SU-DHL-6 (cell line): ENCODE measurements around the gene ERGIC3.

Source experiments
- H2AFZ ChIP-seq: fragments of 200-600 bp; sonication (generic); 2 replicates; pipeline ENCODE4 v1.6.1; 2014; ENCODE audit warnings: low read depth, mild to moderate bottlenecking, moderate library complexity, mixed read lengths, antibody characterized with exemption, low read length; ENCODE audit not compliant: severe bottlenecking
- H3F3A ChIP-seq: fragments of 200-600 bp; shearing (Covaris generic); 2 replicates; pipeline ENCODE4 v1.6.0; 2016; ENCODE audit warnings: antibody characterized with exemption, mild to moderate bottlenecking; ENCODE audit not compliant: insufficient read depth
- H3K27ac ChIP-seq: fragments of 200-600 bp; sonication (generic); 2 replicates; pipeline ENCODE4 v1.5.1; 2016; ENCODE audit warnings: low read depth, mild to moderate bottlenecking, low read length, moderate library complexity, mixed read lengths
- H3K27me3 ChIP-seq: fragments of 200-600 bp; sonication (generic), shearing (Covaris generic); 2 replicates; pipeline ENCODE4 v1.6.0; 2014; ENCODE audit warnings: mild to moderate bottlenecking, low read length
- H3K36me3 ChIP-seq: fragments of 200-600 bp; sonication (generic); 2 replicates; pipeline ENCODE4 v1.6.1; 2014; ENCODE audit warnings: mild to moderate bottlenecking, low read length, mixed read lengths
- H3K4me2 ChIP-seq: fragments of 300-600, 200-600 bp; shearing (Covaris generic), sonication (generic); 2 replicates; pipeline ENCODE4 v1.6.0; 2014; ENCODE audit warnings: low read length, low read depth, mild to moderate bottlenecking; ENCODE audit not compliant: poor library complexity, severe bottlenecking
- H3K4me3 ChIP-seq: fragments of 200-600 bp; sonication (generic); 2 replicates; pipeline ENCODE4 v1.5.1; 2014; ENCODE audit warnings: antibody characterized with exemption, low read length, mild to moderate bottlenecking, mixed read lengths; ENCODE audit not compliant: insufficient read depth, poor library complexity, severe bottlenecking
- H3K79me2 ChIP-seq: fragments of 200-600 bp; sonication (generic); 2 replicates; pipeline ENCODE4 v1.6.1; 2014; ENCODE audit warnings: mild to moderate bottlenecking, low read length, moderate library complexity; ENCODE audit not compliant: insufficient read depth
- H3K9ac ChIP-seq: fragments of 200-600 bp; sonication (generic); 2 replicates; pipeline ENCODE4 v1.7.0; 2014; ENCODE audit warnings: mild to moderate bottlenecking, low read length
- H3K9me2 ChIP-seq: fragments of 200-600 bp; sonication (generic); replicated peaks from 2 replicates; pipeline ENCODE4 v1.6.1; 2014; ENCODE audit warnings: low read length; ENCODE audit not compliant: insufficient read depth
- H3K9me3 ChIP-seq: fragments of 200-600 bp; sonication (generic); 2 replicates; pipeline ENCODE4 v1.6.1; 2014; ENCODE audit warnings: low read length, mixed read lengths; ENCODE audit not compliant: insufficient read depth
- H4K20me1 ChIP-seq: fragments of 200-600 bp; sonication (generic); 2 replicates; pipeline ENCODE4 v1.6.1; 2014; ENCODE audit warnings: low read depth, mild to moderate bottlenecking, antibody characterized with exemption, low read length, moderate library complexity, mixed read lengths
- CTCF ChIP-seq: fragments of 200-600 bp; sonication (generic); IDR thresholded peaks from one replicate; pipeline ENCODE4 v1.5.1; 2017; ENCODE audit warnings: antibody characterized with exemption, mild to moderate bottlenecking, low read length, moderate library complexity; ENCODE audit not compliant: insufficient read depth, poor library complexity, severe bottlenecking
- EZH2phosphoT487 ChIP-seq: fragments of 200-600 bp; sonication (generic), shearing (Covaris generic); conservative IDR thresholded peaks from 2 replicates; pipeline ENCODE4 v1.6.1; 2018; ENCODE audit warnings: mild to moderate bottlenecking, antibody characterized with exemption, low read length, moderate library complexity, mixed read lengths

ERGIC3 gene

DNA sequence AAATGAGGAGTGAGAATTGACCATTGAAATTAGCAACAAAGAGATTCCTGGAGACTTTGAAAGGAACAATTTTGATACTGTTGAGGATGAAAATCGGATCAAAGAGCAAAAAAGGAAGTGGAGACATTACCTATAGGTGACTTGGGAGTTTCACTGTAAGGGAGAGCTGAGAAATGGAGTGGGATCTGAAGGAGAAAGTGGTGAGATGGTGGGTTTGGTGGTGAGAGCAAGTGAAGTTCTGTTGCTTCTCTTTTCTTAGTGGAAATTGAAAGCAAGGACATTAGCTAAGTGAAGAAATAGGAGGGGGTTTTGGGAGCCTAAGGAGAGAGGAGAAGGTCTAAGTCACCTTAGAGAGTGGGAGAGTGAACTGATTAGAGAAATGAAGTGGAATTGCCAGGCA is 4.2 kb downstream of the ERGIC3 start:
- H3K9me2 ChIP-seq: no peaks in the 10 kb centered on the region
- H3K36me3 ChIP-seq: peaks cover 5% of the 10 kb centered on the region; the same call in 1 of the 2 replicates
- TF ChIP-seq EZH2phosphoT487: no peak
- TF ChIP-seq CTCF: no peak
- no peak overlapping the region for H3K9ac ChIP-seq
- H3K79me2 ChIP-seq: no peaks in the 10 kb centered on the region
- H3K4me2 ChIP-seq: no peak overlapping the region
- H3K27me3 ChIP-seq: no peaks in the 10 kb centered on the region
- H3F3A ChIP-seq: peaks cover 2% of the 10 kb centered on the region; the same call in 1 of the 2 replicates
- H4K20me1 ChIP-seq: no peaks in the 10 kb centered on the region
- H3K9me3 ChIP-seq: no peaks in the 10 kb centered on the region
- no peak overlapping the region for H2AFZ ChIP-seq
- no peak overlapping the region for H3K27ac ChIP-seq
- H3K4me3 ChIP-seq: no peak overlapping the region

DNA sequence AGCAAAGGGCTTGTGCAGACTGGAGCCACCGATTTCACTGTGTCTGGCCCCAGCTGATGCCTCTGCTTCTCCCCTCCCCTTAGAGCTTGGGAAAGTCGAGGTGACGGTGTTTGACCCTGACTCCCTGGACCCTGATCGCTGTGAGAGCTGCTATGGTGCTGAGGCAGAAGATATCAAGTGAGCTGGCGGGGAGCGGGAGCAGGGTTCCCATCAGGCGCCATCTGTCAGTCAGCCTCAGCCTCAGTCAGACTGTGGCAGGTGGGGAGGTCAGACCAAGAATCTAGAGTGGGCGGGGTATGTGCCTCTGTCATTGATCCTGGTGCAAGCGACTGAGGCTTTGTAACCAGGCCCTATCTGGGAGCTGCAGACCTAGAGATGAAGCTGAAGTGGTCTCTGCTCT is 5.5 kb downstream of the ERGIC3 start:
- Histone ChIP-seq H3K27me3 (no peaks in the 10 kb centered on the region), H3K9me3 (no peaks in the 10 kb centered on the region), H3K4me2 (no peak overlapping the region), H3K9me2 (no peaks in the 10 kb centered on the region), H3K4me3 (no peak overlapping the region), H2AFZ (no peak overlapping the region), H4K20me1 (no peaks in the 10 kb centered on the region), H3K36me3 (peaks cover 5% of the 10 kb centered on the region; the same call in 1 of the 2 replicates), H3K9ac (no peak overlapping the region), H3K79me2 (no peaks in the 10 kb centered on the region), H3K27ac (no peak overlapping the region), H3F3A (no peaks in the 10 kb centered on the region)
- no peak for TF ChIP-seq EZH2phosphoT487
- TF ChIP-seq CTCF: no peak

GRCh38 chr20:35551503-35551902 is 9.6 kb downstream of the ERGIC3 start:
- Histone ChIP-seq H4K20me1 (no peaks in the 10 kb centered on the region), H3K9me2 (no peaks in the 10 kb centered on the region), H3K9ac (no peak overlapping the region), H2AFZ (no peak overlapping the region), H3K36me3 (peaks cover 5% of the 10 kb centered on the region; the same call in 1 of the 2 replicates), H3F3A (no peaks in the 10 kb centered on the region), H3K79me2 (no peaks in the 10 kb centered on the region), H3K4me2 (no peak overlapping the region), H3K9me3 (no peaks in the 10 kb centered on the region), H3K4me3 (no peak overlapping the region), H3K27me3 (no peaks in the 10 kb centered on the region), H3K27ac (no peak overlapping the region)
- no peak for TF ChIP-seq CTCF
- no peak for TF ChIP-seq EZH2phosphoT487
